ENCODE data around the gene OR11L1.

OR11L1 gene

DNA sequence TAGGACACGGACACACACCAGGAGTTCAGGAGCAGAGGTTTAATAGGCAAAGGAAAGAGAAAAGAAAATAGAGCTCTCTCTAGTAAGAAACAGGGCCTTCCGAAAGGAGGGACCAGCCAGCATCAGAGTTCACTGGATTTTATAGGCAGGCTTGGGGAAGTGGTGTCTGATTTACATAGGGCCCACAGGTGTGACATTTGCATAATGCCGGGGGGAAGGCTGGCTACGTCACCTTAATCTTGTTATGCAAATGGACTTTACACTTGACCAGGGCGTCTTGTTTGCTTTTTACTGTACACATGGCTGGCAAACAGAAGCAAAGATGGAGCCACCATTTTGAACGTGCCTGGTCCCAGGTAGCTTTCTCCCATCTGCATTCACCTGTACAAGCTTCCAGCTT, 17.7 kb downstream of the OR11L1 start, which contains the start of gene OR14A16:
Gene OR14A16, minus strand, starts transcription at position 97 of the 400 bp plus-strand sequence. CDS start 8,390 bp downstream, outside the sequence.
- DNase-seq = no peak
- in situ Hi-C loops (cut with MboI; ENCODE audit: low pct_unique_long_range_greater_than_20kb, low sequenced_read_pairs) = no loop called here

DNA sequence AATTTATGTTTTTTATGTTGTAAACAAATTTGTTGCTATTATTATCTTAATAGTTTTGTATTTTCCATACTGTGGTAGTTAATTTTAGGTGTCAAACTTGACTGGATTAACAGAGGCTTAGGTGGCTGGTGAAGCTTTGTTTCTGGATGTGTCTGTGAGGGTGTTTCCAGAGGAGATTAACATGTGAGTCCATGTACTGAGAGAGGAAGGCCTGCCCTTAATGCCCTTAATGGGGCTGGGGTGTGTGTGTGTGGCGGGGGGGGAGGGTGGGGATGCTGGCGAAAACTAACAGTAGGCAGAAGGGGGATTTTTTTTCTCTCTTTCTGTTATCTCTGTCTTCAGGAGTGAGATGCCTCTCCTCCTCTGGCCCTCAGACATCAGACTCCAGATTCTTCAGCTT, 19.6 kb downstream of the OR11L1 start:
- DNase-seq = no peak
- in situ Hi-C loops (cut with MboI; ENCODE audit: low pct_unique_long_range_greater_than_20kb, low sequenced_read_pairs) = no loop called here

DNA sequence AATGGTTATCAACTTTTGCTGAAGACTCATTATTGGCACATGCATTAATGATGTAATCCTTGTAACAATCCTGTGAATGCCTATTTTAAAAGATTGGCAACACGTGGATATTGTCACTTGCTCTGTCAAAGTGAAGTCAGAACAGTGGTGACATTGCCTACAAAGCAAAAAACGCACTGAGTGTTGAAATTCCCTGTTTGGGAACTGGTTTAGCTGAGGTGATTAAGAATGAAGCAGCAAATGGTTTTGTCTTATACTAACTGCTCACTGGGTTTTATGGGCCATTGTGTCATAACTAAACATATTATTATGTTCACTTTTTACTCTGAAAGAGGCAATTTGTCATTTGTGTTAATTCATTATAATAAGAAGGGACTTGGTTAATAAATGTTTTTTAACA, 29.1 kb downstream of the OR11L1 start:
- in situ Hi-C loops (cut with MboI; ENCODE audit: low pct_unique_long_range_greater_than_20kb, low sequenced_read_pairs) = no loop called here
- no peak for DNase-seq

DNA sequence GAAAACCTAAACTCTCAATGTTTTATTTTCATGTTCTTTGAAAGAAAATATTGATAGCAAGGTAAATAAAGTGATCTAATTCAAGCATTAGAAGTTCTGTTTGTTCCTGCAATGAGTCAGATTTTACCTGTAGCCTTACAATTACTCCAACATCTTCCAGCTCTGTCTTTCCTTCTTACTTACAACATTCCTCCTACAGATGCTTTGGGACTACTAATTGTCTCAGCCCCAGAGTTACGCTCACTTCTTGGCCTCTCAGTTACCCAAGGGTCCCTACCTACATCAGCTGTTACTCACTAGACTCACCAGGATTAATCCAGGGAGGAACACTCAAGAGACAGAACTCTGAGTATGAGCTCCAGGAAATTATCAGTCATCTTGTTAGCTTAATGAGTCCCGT, 44.2 kb downstream of the OR11L1 start:
- DNase-seq = no peak
- in situ Hi-C loops (cut with MboI; ENCODE audit: low pct_unique_long_range_greater_than_20kb, low sequenced_read_pairs) = no loop called here

Measured in KBM-7 (cell line).